SK-N-SH (cell line): ENCODE results near the gene PMF1. TPM values are rescaled to one million over a fixed set of nuclear protein-coding genes. Genes with fewer than 3 reads are reported as not detected.
A peak's percentile ranks its signal among the peaks of the same experiment; 100 is the strongest.

Experiments used
- CTCF ChIA-PET: fragments of 300-600, 350-600 bp; formaldehyde crosslinking; extraction: SDS; loops from one replicate; lab custom pipeline; 2021; lab: Yijun Ruan, JAX
- POLR2A ChIA-PET: fragments of 350-600 bp; sonication (Branson Sonifier 250); formaldehyde crosslinking; extraction: SDS; loops from one replicate; lab custom pipeline; 2020; ENCODE audit warnings: antibody characterized with exemption, inconsistent platforms; lab: Yijun Ruan, JAX
- DNase-seq: peaks from one replicate; pipeline ENCODE4 v3.0.0; 2012
- H2AFZ ChIP-seq: fragments of 200-600 bp; sonication (generic); 2 replicates; pipeline ENCODE4 v1.8.1; 2016; ENCODE audit warnings: antibody characterized with exemption, mild to moderate bottlenecking, low read depth
- H3F3A ChIP-seq: fragments of 200-600 bp; sonication (generic); replicated peaks from 2 replicates; pipeline ENCODE3; 2016; ENCODE audit warnings: antibody characterized with exemption, mild to moderate bottlenecking; ENCODE audit not compliant: insufficient read depth
- H3K27ac ChIP-seq, 2 experiments: fragments of 200-500 bp in 1 of 2; fragments of 200-600 bp in 1 of 2; sonication (Bioruptor generic) in 1 of 2; sonication (generic), shearing (Covaris generic) in 1 of 2; 2 replicates each; pipeline versions ENCODE4 v1.5.1 to v1.6.1; 2014 to 2016; ENCODE audit warnings: low read depth in 2 of 2, inconsistent platforms in 1 of 2, low read length in 1 of 2, mild to moderate bottlenecking in 1 of 2, mixed read lengths in 1 of 2
- H3K27me3 ChIP-seq: fragments of 200-600 bp; sonication (generic), shearing (Covaris generic); 2 replicates; pipeline ENCODE4 v1.6.1; 2016; ENCODE audit warnings: mixed run types; ENCODE audit not compliant: insufficient read depth
- H3K36me3 ChIP-seq, 2 experiments: fragments of 200-500 bp in 1 of 2; fragments of 200-600 bp in 1 of 2; sonication (Bioruptor generic) in 1 of 2; sonication (generic) in 1 of 2; replicated peaks in 1 of 2; 2 replicates each; pipeline versions ENCODE3 to v1.5.1; 2014 to 2016; ENCODE audit warnings: low read length in 1 of 2, mild to moderate bottlenecking in 1 of 2; ENCODE audit not compliant: insufficient read depth in 2 of 2, control insufficient read depth in 1 of 2
- H3K4me1 ChIP-seq, 2 experiments: fragments of 200-500 bp in 1 of 2; fragments of 200-600 bp in 1 of 2; sonication (Bioruptor generic) in 1 of 2; sonication (generic), shearing (Covaris generic) in 1 of 2; 2 replicates each; pipeline versions ENCODE4 v1.5.1 to v1.6.1; 2014 to 2016; ENCODE audit warnings: low read depth in 1 of 2, low read length in 1 of 2, mixed run types in 1 of 2; ENCODE audit not compliant: insufficient read depth in 2 of 2, control insufficient read depth in 1 of 2
- H3K4me2 ChIP-seq: fragments of 200-600 bp; sonication (generic), shearing (Covaris generic); 2 replicates; pipeline ENCODE4 v1.6.1; 2017; ENCODE audit warnings: mixed run types
- H3K4me3 ChIP-seq, 2 experiments: fragments of 200-500 bp in 1 of 2; fragments of 200-600 bp in 1 of 2; sonication (Bioruptor generic) in 1 of 2; sonication (generic), shearing (Covaris generic) in 1 of 2; 2 replicates each; pipeline versions ENCODE4 v1.5.1 to v1.8.1; 2014 to 2016; ENCODE audit warnings: low read depth in 2 of 2, inconsistent platforms in 1 of 2, low read length in 1 of 2, mild to moderate bottlenecking in 1 of 2, mixed read lengths in 1 of 2, moderate library complexity in 1 of 2
- H3K79me2 ChIP-seq: fragments of 200-600 bp; sonication (generic); 2 replicates; pipeline ENCODE4 v1.8.1; 2017; ENCODE audit warnings: mild to moderate bottlenecking; ENCODE audit not compliant: insufficient read depth
- H3K9ac ChIP-seq: fragments of 200-600 bp; sonication (generic); 2 replicates; pipeline ENCODE4 v1.6.1; 2017; ENCODE audit warnings: mixed run types
- H3K9me2 ChIP-seq: fragments of 200-600 bp; sonication (generic); 2 replicates; pipeline ENCODE4 v1.6.1; 2017; ENCODE audit warnings: mixed run types
- H3K9me3 ChIP-seq: fragments of 200-600 bp; sonication (generic); 2 replicates; pipeline ENCODE4 v1.6.1; 2017; ENCODE audit warnings: mixed run types, mild to moderate bottlenecking, moderate library complexity
- H4K20me1 ChIP-seq: fragments of 200-600 bp; sonication (generic); 2 replicates; pipeline ENCODE4 v1.6.1; 2017; ENCODE audit warnings: mild to moderate bottlenecking, mixed run types; ENCODE audit not compliant: insufficient read depth
- CHD2 ChIP-seq: fragments of 150-350 bp; IDR thresholded peaks from 2 replicates; pipeline ENCODE4 v1.6.1; 2018; ENCODE audit warnings: low read length; ENCODE audit not compliant: partially characterized antibody
- ELF1 ChIP-seq: IDR thresholded peaks from 2 replicates; pipeline ENCODE4 v1.4.0; 2012
- EZH2phosphoT487 ChIP-seq: fragments of 200-600 bp; sonication (generic); IDR thresholded peaks from 2 replicates; pipeline ENCODE4 v1.6.1; 2017; ENCODE audit warnings: low read depth, mixed run types, mild to moderate bottlenecking, antibody characterized with exemption, moderate library complexity, borderline replicate concordance
- FOSL2 ChIP-seq: IDR thresholded peaks from 2 replicates; pipeline ENCODE4 v1.4.0; 2012; ENCODE audit warnings: low read depth, mild to moderate bottlenecking, moderate library complexity, borderline replicate concordance
- FOXJ3 ChIP-seq: sonication (generic); formaldehyde crosslinking; IDR thresholded peaks from 2 replicates; pipeline ENCODE4 v1.5.1; 2020; ENCODE audit warnings: mild to moderate bottlenecking, missing genetic modification reagents
- FOXM1 ChIP-seq: IDR thresholded peaks from 2 replicates; pipeline ENCODE4 v1.4.0; 2012; ENCODE audit warnings: low read depth, mild to moderate bottlenecking
- JUND ChIP-seq: IDR thresholded peaks from 2 replicates; pipeline ENCODE4 v1.4.0; 2012
- MEF2A ChIP-seq: IDR thresholded peaks from 2 replicates; pipeline ENCODE4 v1.4.0; 2012; ENCODE audit warnings: low read depth, borderline replicate concordance
- MXI1 ChIP-seq: IDR thresholded peaks from 2 replicates; pipeline ENCODE4 v1.6.1; 2012; ENCODE audit warnings: mild to moderate bottlenecking, low read depth, low read length, improper control_type of control experiment
- NRF1 ChIP-seq: IDR thresholded peaks from 2 replicates; pipeline ENCODE4 v1.6.1; 2012; ENCODE audit warnings: low read depth, mild to moderate bottlenecking, low read length
- SIN3A ChIP-seq: IDR thresholded peaks from 2 replicates; pipeline ENCODE4 v1.6.1; 2012; ENCODE audit warnings: low read depth, mild to moderate bottlenecking, low read length, moderate library complexity, borderline replicate concordance
- TCF12 ChIP-seq: IDR thresholded peaks from 2 replicates; pipeline ENCODE4 v1.4.0; 2012
- TEAD4 ChIP-seq: IDR thresholded peaks from 2 replicates; pipeline ENCODE4 v1.4.0; 2012; ENCODE audit warnings: mild to moderate bottlenecking, borderline replicate concordance; ENCODE audit not compliant: insufficient read depth
- WGBS: methylation state at CpG from one replicate; pipeline ENCODE4 v1.1.6; 2017; ENCODE audit warnings: low lambda C conversion rate; 5-methylcytosine and 5-hydroxymethylcytosine counted together
- polyA plus RNA-seq, 3 experiments: library from polyadenylated mRNA; depleted of rRNA; stranded (reverse); fragments of >200 nt; gene quantifications; 2 replicates each; pipeline ENCODE4 v1.2.3, GENCODE V29; 2012
- TF ChIP-seq, protein P1 (sequence below): fragments of 200-600 bp; sonication (generic); IDR thresholded peaks from 2 replicates; pipeline ENCODE4 v1.6.1; 2017; ENCODE audit warnings: antibody characterized with exemption, mild to moderate bottlenecking, moderate library complexity
- TF ChIP-seq, protein P2 (sequence below): IDR thresholded peaks from 2 replicates; pipeline ENCODE4 v1.4.0; 2012; ENCODE audit warnings: low read depth, borderline replicate concordance
- TF ChIP-seq, protein P3 (sequence below): IDR thresholded peaks from 2 replicates; pipeline ENCODE4; 2012
- TF ChIP-seq, protein P4 (sequence below): IDR thresholded peaks from 2 replicates; pipeline ENCODE4 v1.4.0; 2012; ENCODE audit warnings: low read depth
- TF ChIP-seq, protein P5 (sequence below): fragments of 150-350 bp; IDR thresholded peaks from 2 replicates; pipeline ENCODE4 v1.6.1; 2016; ENCODE audit warnings: mild to moderate bottlenecking, low read depth, low read length

The PMF1 gene
- polyA plus RNA-seq, 1 of the 3 experiments (the other 2 are of a cell fraction), result 89.5 TPM

DNA sequence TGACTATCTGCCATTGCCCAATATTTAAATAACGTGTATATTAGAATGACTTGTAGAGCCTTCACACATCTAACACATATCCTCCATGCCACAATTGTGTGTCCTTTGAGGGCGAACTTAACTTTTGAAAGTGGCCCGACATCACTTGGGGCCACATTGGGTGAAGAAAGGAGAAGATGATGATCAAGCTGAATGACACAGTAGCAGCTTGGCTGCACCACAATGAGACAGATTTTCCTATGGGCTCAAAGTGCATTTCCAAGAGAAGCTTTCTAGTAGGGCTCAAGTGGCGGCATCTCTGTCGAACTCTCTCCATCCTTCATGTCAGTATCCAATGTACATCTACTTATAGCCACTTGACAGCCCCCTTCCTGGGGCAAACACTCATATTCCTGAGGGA lies 25.4 kb downstream of the PMF1 start:
- Histone ChIP-seq H3K27me3 (no peaks in the 10 kb centered on the region), H3K9ac (no peak overlapping the region), H3K4me3 (no peak overlapping the region), H3K36me3 (peaks cover 6 to 13% of the 10 kb centered on the region in 2 experiments), H3K4me1 (peaks cover 8 to 16% of the 10 kb centered on the region in 2 experiments; a peak in 3 of 4 replicates), H3K27ac (no peak overlapping the region), H3K4me2 (no peak overlapping the region), H3K79me2 (no peaks in the 10 kb centered on the region), H3F3A (peaks cover 5% of the 10 kb centered on the region), H3K9me2 (no peaks in the 10 kb centered on the region), H2AFZ (no peak overlapping the region), H3K9me3 (no peaks in the 10 kb centered on the region), H4K20me1 (no peaks in the 10 kb centered on the region)
- POLR2A ChIA-PET, result no interaction called here
- no peak for DNase-seq
- CTCF ChIA-PET, result interaction anchor here (0.7 to 2.2 kb wide), 8 partner anchors 12 to 96 kb away, joined by 3 to 18 read pairs (median 6); partner anchors contain the start of gene SMG5
- TF ChIP-seq EZH2phosphoT487 (no peak), FOXM1 (no peak)
- 98% methylated on average over 5 of the region's 5 CpGs for WGBS

DNA sequence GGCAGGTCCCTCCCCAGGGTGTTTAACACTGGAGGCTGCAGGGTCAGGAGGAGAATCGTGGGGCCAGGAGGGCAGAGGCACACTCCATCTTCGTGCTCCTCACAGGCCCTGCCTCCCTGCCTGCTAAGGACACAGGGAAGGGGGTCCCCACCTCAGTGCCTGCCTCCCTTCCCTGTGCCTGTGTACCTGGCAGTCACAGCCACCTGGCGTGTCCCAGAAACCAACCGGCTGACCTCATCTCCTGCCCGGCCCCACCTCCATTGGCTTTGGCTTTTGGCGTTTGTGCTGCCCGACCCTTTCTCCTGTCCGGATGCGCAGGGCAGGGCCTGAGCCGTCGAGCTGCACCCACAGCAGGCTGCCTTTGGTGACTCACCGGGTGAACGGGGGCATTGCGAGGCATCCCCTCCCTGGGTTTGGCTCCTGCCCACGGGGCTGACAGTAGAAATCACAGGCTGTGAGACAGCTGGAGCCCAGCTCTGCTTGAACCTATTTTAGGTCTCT lies 28.6 kb downstream of the PMF1 start:
- no peaks in the 10 kb centered on the region for H3F3A ChIP-seq
- H4K20me1 ChIP-seq, result no peaks in the 10 kb centered on the region
- CTCF ChIA-PET, result interaction anchor here (1.2 to 1.3 kb wide), 2 partner anchors 16 to 145 kb away, joined by 3 to 4 read pairs; no protein-coding TSS in a partner anchor
- WGBS, result 60% methylated on average over 14 of the region's 15 CpGs
- no peaks in the 10 kb centered on the region for H3K79me2 ChIP-seq
- POLR2A ChIA-PET, result interaction anchor here (0.6 to 1.0 kb wide), 4 partner anchors 8 to 41 kb away, joined by 3 to 5 read pairs (median 4); partner anchors contain the start of gene SMG5
- no peak for TF ChIP-seq MEF2A
- TF ChIP-seq FOXJ3 (CRISPR knock-in tag), result no peak
- TF ChIP-seq CHD2, result no peak
- no peak for TF ChIP-seq MXI1
- 0 out of 2 replicates have a peak, but pooled peaks have one; percentile 20 for TF ChIP-seq SIN3A
- TF ChIP-seq, protein P1, sequence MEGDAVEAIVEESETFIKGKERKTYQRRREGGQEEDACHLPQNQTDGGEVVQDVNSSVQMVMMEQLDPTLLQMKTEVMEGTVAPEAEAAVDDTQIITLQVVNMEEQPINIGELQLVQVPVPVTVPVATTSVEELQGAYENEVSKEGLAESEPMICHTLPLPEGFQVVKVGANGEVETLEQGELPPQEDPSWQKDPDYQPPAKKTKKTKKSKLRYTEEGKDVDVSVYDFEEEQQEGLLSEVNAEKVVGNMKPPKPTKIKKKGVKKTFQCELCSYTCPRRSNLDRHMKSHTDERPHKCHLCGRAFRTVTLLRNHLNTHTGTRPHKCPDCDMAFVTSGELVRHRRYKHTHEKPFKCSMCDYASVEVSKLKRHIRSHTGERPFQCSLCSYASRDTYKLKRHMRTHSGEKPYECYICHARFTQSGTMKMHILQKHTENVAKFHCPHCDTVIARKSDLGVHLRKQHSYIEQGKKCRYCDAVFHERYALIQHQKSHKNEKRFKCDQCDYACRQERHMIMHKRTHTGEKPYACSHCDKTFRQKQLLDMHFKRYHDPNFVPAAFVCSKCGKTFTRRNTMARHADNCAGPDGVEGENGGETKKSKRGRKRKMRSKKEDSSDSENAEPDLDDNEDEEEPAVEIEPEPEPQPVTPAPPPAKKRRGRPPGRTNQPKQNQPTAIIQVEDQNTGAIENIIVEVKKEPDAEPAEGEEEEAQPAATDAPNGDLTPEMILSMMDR, result no peak
- TF ChIP-seq NRF1, result no peak
- no peak for TF ChIP-seq ELF1
- TF ChIP-seq, protein P2, sequence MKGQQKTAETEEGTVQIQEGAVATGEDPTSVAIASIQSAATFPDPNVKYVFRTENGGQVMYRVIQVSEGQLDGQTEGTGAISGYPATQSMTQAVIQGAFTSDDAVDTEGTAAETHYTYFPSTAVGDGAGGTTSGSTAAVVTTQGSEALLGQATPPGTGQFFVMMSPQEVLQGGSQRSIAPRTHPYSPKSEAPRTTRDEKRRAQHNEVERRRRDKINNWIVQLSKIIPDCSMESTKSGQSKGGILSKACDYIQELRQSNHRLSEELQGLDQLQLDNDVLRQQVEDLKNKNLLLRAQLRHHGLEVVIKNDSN, result no peak
- TF ChIP-seq TEAD4, result no peak
- TF ChIP-seq, protein P3, sequence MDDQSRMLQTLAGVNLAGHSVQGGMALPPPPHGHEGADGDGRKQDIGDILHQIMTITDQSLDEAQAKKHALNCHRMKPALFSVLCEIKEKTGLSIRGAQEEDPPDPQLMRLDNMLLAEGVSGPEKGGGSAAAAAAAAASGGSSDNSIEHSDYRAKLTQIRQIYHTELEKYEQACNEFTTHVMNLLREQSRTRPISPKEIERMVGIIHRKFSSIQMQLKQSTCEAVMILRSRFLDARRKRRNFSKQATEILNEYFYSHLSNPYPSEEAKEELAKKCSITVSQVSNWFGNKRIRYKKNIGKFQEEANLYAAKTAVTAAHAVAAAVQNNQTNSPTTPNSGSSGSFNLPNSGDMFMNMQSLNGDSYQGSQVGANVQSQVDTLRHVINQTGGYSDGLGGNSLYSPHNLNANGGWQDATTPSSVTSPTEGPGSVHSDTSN, result no peak; the same call in 1 of the 2 replicates
- no peak; the same call in 1 of the 2 replicates for TF ChIP-seq TCF12
- peak; percentile 67 for TF ChIP-seq FOSL2
- TF ChIP-seq, protein P4, sequence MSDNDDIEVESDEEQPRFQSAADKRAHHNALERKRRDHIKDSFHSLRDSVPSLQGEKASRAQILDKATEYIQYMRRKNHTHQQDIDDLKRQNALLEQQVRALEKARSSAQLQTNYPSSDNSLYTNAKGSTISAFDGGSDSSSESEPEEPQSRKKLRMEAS, result no peak
- TF ChIP-seq, protein P5, sequence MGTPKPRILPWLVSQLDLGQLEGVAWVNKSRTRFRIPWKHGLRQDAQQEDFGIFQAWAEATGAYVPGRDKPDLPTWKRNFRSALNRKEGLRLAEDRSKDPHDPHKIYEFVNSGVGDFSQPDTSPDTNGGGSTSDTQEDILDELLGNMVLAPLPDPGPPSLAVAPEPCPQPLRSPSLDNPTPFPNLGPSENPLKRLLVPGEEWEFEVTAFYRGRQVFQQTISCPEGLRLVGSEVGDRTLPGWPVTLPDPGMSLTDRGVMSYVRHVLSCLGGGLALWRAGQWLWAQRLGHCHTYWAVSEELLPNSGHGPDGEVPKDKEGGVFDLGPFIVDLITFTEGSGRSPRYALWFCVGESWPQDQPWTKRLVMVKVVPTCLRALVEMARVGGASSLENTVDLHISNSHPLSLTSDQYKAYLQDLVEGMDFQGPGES, result no peak
- 0 out of 2 replicates have a peak, but pooled peaks have one; percentile 24 for TF ChIP-seq JUND
- H3K4me2 ChIP-seq, result peak overlapping the region; percentile 36; the same call in 1 of the 2 replicates
- H3K27ac ChIP-seq, result no peak overlapping the region; a peak in 1 of 4 replicates
- peaks cover 3 to 9% of the 10 kb centered on the region in 2 experiments for H3K36me3 ChIP-seq
- no peak overlapping the region for H3K9ac ChIP-seq
- H3K4me3 ChIP-seq, result no peak overlapping the region
- no peak overlapping the region; the same call in 1 of the 2 replicates for H2AFZ ChIP-seq
- DNase-seq, result no peak
- H3K4me1 ChIP-seq, result peaks cover 7 to 25% of the 10 kb centered on the region in 2 experiments; a peak in 2 of 4 replicates
- H3K9me3 ChIP-seq, result no peaks in the 10 kb centered on the region
- H3K9me2 ChIP-seq, result no peaks in the 10 kb centered on the region
- no peaks in the 10 kb centered on the region for H3K27me3 ChIP-seq
